ENCODE data around the gene KCNMA1. TPM values are rescaled to one million over a fixed set of nuclear protein-coding genes. Genes with fewer than 3 reads are reported as not detected.

KCNMA1 gene
- total RNA-seq, 4 donors from 2014 or later = 4.6 to 10.5 (median 7.8) TPM

- DNase-seq (ENCODE audit: low spot score in 2 of 2) = no peak
- H3K36me3 ChIP-seq = no peaks in the 10 kb centered on the region
- H3K27me3 ChIP-seq = no peaks in the 10 kb centered on the region
- TF ChIP-seq POLR2AphosphoS5 (IDR thresholded peaks at IDR 0.05) (no peak), EP300 (IDR thresholded peaks at IDR 0.05) (no peak), POLR2A (IDR thresholded peaks at IDR 0.05) (no peak)
- TF ChIP-seq, protein P1, sequence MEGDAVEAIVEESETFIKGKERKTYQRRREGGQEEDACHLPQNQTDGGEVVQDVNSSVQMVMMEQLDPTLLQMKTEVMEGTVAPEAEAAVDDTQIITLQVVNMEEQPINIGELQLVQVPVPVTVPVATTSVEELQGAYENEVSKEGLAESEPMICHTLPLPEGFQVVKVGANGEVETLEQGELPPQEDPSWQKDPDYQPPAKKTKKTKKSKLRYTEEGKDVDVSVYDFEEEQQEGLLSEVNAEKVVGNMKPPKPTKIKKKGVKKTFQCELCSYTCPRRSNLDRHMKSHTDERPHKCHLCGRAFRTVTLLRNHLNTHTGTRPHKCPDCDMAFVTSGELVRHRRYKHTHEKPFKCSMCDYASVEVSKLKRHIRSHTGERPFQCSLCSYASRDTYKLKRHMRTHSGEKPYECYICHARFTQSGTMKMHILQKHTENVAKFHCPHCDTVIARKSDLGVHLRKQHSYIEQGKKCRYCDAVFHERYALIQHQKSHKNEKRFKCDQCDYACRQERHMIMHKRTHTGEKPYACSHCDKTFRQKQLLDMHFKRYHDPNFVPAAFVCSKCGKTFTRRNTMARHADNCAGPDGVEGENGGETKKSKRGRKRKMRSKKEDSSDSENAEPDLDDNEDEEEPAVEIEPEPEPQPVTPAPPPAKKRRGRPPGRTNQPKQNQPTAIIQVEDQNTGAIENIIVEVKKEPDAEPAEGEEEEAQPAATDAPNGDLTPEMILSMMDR (IDR thresholded peaks at IDR 0.05) = no peak
- no peaks in the 10 kb centered on the region for H3K9me3 ChIP-seq
- H3K27ac ChIP-seq = no peak overlapping the region
- 81% methylated on average over 3 of the region's 3 CpGs for WGBS
- H3K4me3 ChIP-seq = no peak overlapping the region
- peaks cover 5% of the 10 kb centered on the region for H3K4me1 ChIP-seq
These were observed 645.1 kb downstream of the KCNMA1 start for GRCh38 chr10:76992467-76992866.

DNA sequence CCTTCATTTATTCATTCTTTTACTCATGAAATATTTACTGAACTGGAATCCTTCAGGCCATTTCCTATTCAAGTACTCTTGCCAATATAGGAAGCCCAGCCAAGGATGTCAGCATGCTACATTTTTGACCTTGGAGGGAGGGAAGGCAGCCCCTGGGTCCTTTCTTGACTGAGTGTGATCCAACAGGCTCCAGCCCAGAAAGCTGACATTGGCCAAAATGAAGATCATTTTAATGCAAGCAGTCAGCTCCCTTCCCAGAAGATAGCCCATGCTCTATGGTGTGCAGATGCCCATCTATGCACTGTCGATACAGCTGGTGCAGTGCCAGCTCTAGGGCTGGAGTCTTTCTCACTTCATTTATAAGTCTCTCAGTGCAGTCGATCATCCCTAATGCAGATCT is 646.0 kb downstream of the KCNMA1 start:
- H3K27me3 ChIP-seq = no peaks in the 10 kb centered on the region
- DNase-seq (ENCODE audit: low spot score in 2 of 2) = no peak
- no peak overlapping the region for H3K27ac ChIP-seq
- H3K36me3 ChIP-seq = no peaks in the 10 kb centered on the region
- TF ChIP-seq POLR2AphosphoS5 (IDR thresholded peaks at IDR 0.05) (no peak), POLR2A (IDR thresholded peaks at IDR 0.05) (no peak), EP300 (IDR thresholded peaks at IDR 0.05) (no peak)
- TF ChIP-seq, protein P1 (IDR thresholded peaks at IDR 0.05) = no peak
- H3K9me3 ChIP-seq = no peaks in the 10 kb centered on the region
- H3K4me3 ChIP-seq = no peak overlapping the region
- H3K4me1 ChIP-seq = peaks cover 5% of the 10 kb centered on the region
- WGBS = 38% methylated on average over 2 of the region's 2 CpGs

GRCh38 chr10:76990561-76990960 is 647.0 kb downstream of the KCNMA1 start:
- TF ChIP-seq POLR2A (IDR thresholded peaks at IDR 0.05) = no peak
- TF ChIP-seq, protein P1 (IDR thresholded peaks at IDR 0.05) = no peak
- TF ChIP-seq EP300 (IDR thresholded peaks at IDR 0.05) = no peak
- no peak for TF ChIP-seq POLR2AphosphoS5 (IDR thresholded peaks at IDR 0.05)
- no peaks in the 10 kb centered on the region for H3K36me3 ChIP-seq
- H3K27ac ChIP-seq = no peak overlapping the region
- WGBS = 100% methylated on average over 1 of the region's 1 CpG
- DNase-seq (ENCODE audit: low spot score in 2 of 2) = no peak
- H3K9me3 ChIP-seq = no peaks in the 10 kb centered on the region
- no peak overlapping the region for H3K4me3 ChIP-seq
- no peaks in the 10 kb centered on the region for H3K27me3 ChIP-seq
- H3K4me1 ChIP-seq = peaks cover 5% of the 10 kb centered on the region

- Histone ChIP-seq H3K27me3 (no peaks in the 10 kb centered on the region), H3K36me3 (no peaks in the 10 kb centered on the region), H3K4me3 (no peak overlapping the region), H3K4me1 (peaks cover 3% of the 10 kb centered on the region), H3K27ac (no peak overlapping the region), H3K9me3 (no peaks in the 10 kb centered on the region)
- TF ChIP-seq, protein P1 (IDR thresholded peaks at IDR 0.05) = peak; percentile 61 to 90
- no peak for TF ChIP-seq EP300 (IDR thresholded peaks at IDR 0.05)
- no peak for TF ChIP-seq POLR2AphosphoS5 (IDR thresholded peaks at IDR 0.05)
- DNase-seq (ENCODE audit: low spot score in 2 of 2) = peak in 1 of 2 donors; percentile 83
- 24% methylated on average over 6 of the region's 6 CpGs for WGBS
These were observed 652.8 kb downstream of the KCNMA1 start for GRCh38 chr10:76984559-76985443.

DNA sequence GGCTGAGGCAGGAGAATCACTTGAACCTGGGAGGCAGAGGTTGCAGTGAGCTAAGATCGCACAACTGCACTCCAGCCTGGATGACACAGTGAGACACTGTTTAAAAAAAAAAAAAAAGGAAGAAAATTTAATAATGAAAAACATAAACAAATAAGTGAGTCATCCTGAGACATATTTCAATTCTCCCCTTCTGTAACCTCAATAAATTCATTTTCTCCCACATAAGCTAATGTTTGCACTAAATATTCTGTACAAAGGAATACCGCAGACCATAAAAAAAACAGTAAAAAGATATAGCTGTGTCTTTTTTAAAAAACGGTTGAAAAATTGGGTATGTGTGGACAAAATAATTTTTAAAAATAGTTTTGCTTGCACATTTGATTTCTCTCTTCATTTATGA is 654.0 kb downstream of the KCNMA1 start:
- TF ChIP-seq EP300 (IDR thresholded peaks at IDR 0.05) (no peak), POLR2A (IDR thresholded peaks at IDR 0.05) (no peak), POLR2AphosphoS5 (IDR thresholded peaks at IDR 0.05) (no peak)
- TF ChIP-seq, protein P1 (IDR thresholded peaks at IDR 0.05) = no peak
- Histone ChIP-seq H3K27ac (no peak overlapping the region), H3K4me1 (peaks cover 3% of the 10 kb centered on the region), H3K4me3 (no peak overlapping the region), H3K27me3 (no peaks in the 10 kb centered on the region), H3K9me3 (no peaks in the 10 kb centered on the region), H3K36me3 (no peaks in the 10 kb centered on the region)
- 70% methylated on average over 3 of the region's 3 CpGs for WGBS
- DNase-seq (ENCODE audit: low spot score in 2 of 2) = no peak
